SK-N-SH (cell line): ENCODE data around the gene HASPIN. TPM values are rescaled to one million over a fixed set of nuclear protein-coding genes. Genes with fewer than 3 reads are reported as not detected.

Experiments
- CTCF ChIA-PET: fragments of 300-600, 350-600 bp; formaldehyde crosslinking; extraction: SDS; loops from one replicate; lab custom pipeline; 2021; lab: Yijun Ruan, JAX
- POLR2A ChIA-PET: fragments of 350-600 bp; sonication (Branson Sonifier 250); formaldehyde crosslinking; extraction: SDS; loops from one replicate; lab custom pipeline; 2020; ENCODE audit warnings: antibody characterized with exemption, inconsistent platforms; lab: Yijun Ruan, JAX
- DNase-seq: peaks from one replicate; pipeline ENCODE4 v3.0.0; 2012
- H2AFZ ChIP-seq: fragments of 200-600 bp; sonication (generic); 2 replicates; pipeline ENCODE4 v1.8.1; 2016; ENCODE audit warnings: antibody characterized with exemption, mild to moderate bottlenecking, low read depth
- H3F3A ChIP-seq: fragments of 200-600 bp; sonication (generic); replicated peaks from 2 replicates; pipeline ENCODE3; 2016; ENCODE audit warnings: antibody characterized with exemption, mild to moderate bottlenecking; ENCODE audit not compliant: insufficient read depth
- H3K27ac ChIP-seq, 2 experiments: fragments of 200-500 bp in 1 of 2; fragments of 200-600 bp in 1 of 2; sonication (Bioruptor generic) in 1 of 2; sonication (generic), shearing (Covaris generic) in 1 of 2; 2 replicates each; pipeline versions ENCODE4 v1.5.1 to v1.6.1; 2014 to 2016; ENCODE audit warnings: low read depth in 2 of 2, inconsistent platforms in 1 of 2, low read length in 1 of 2, mild to moderate bottlenecking in 1 of 2, mixed read lengths in 1 of 2
- H3K27me3 ChIP-seq: fragments of 200-600 bp; sonication (generic), shearing (Covaris generic); 2 replicates; pipeline ENCODE4 v1.6.1; 2016; ENCODE audit warnings: mixed run types; ENCODE audit not compliant: insufficient read depth
- H3K36me3 ChIP-seq, 2 experiments: fragments of 200-500 bp in 1 of 2; fragments of 200-600 bp in 1 of 2; sonication (Bioruptor generic) in 1 of 2; sonication (generic) in 1 of 2; replicated peaks in 1 of 2; 2 replicates each; pipeline versions ENCODE3 to v1.5.1; 2014 to 2016; ENCODE audit warnings: low read length in 1 of 2, mild to moderate bottlenecking in 1 of 2; ENCODE audit not compliant: insufficient read depth in 2 of 2, control insufficient read depth in 1 of 2
- H3K4me1 ChIP-seq, 2 experiments: fragments of 200-500 bp in 1 of 2; fragments of 200-600 bp in 1 of 2; sonication (Bioruptor generic) in 1 of 2; sonication (generic), shearing (Covaris generic) in 1 of 2; 2 replicates each; pipeline versions ENCODE4 v1.5.1 to v1.6.1; 2014 to 2016; ENCODE audit warnings: low read depth in 1 of 2, low read length in 1 of 2, mixed run types in 1 of 2; ENCODE audit not compliant: insufficient read depth in 2 of 2, control insufficient read depth in 1 of 2
- H3K4me2 ChIP-seq: fragments of 200-600 bp; sonication (generic), shearing (Covaris generic); 2 replicates; pipeline ENCODE4 v1.6.1; 2017; ENCODE audit warnings: mixed run types
- H3K4me3 ChIP-seq, 2 experiments: fragments of 200-500 bp in 1 of 2; fragments of 200-600 bp in 1 of 2; sonication (Bioruptor generic) in 1 of 2; sonication (generic), shearing (Covaris generic) in 1 of 2; 2 replicates each; pipeline versions ENCODE4 v1.5.1 to v1.8.1; 2014 to 2016; ENCODE audit warnings: low read depth in 2 of 2, inconsistent platforms in 1 of 2, low read length in 1 of 2, mild to moderate bottlenecking in 1 of 2, mixed read lengths in 1 of 2, moderate library complexity in 1 of 2
- H3K79me2 ChIP-seq: fragments of 200-600 bp; sonication (generic); 2 replicates; pipeline ENCODE4 v1.8.1; 2017; ENCODE audit warnings: mild to moderate bottlenecking; ENCODE audit not compliant: insufficient read depth
- H3K9ac ChIP-seq: fragments of 200-600 bp; sonication (generic); 2 replicates; pipeline ENCODE4 v1.6.1; 2017; ENCODE audit warnings: mixed run types
- H3K9me2 ChIP-seq: fragments of 200-600 bp; sonication (generic); 2 replicates; pipeline ENCODE4 v1.6.1; 2017; ENCODE audit warnings: mixed run types
- H3K9me3 ChIP-seq: fragments of 200-600 bp; sonication (generic); 2 replicates; pipeline ENCODE4 v1.6.1; 2017; ENCODE audit warnings: mixed run types, mild to moderate bottlenecking, moderate library complexity
- H4K20me1 ChIP-seq: fragments of 200-600 bp; sonication (generic); 2 replicates; pipeline ENCODE4 v1.6.1; 2017; ENCODE audit warnings: mild to moderate bottlenecking, mixed run types; ENCODE audit not compliant: insufficient read depth
- ELF1 ChIP-seq: IDR thresholded peaks from 2 replicates; pipeline ENCODE4 v1.4.0; 2012
- EZH2phosphoT487 ChIP-seq: fragments of 200-600 bp; sonication (generic); IDR thresholded peaks from 2 replicates; pipeline ENCODE4 v1.6.1; 2017; ENCODE audit warnings: low read depth, mixed run types, mild to moderate bottlenecking, antibody characterized with exemption, moderate library complexity, borderline replicate concordance
- FOSL2 ChIP-seq: IDR thresholded peaks from 2 replicates; pipeline ENCODE4 v1.4.0; 2012; ENCODE audit warnings: low read depth, mild to moderate bottlenecking, moderate library complexity, borderline replicate concordance
- FOXM1 ChIP-seq: IDR thresholded peaks from 2 replicates; pipeline ENCODE4 v1.4.0; 2012; ENCODE audit warnings: low read depth, mild to moderate bottlenecking
- GATA2 ChIP-seq: sonication (generic); formaldehyde crosslinking; IDR thresholded peaks from 2 replicates; pipeline ENCODE4 v1.5.0; 2020; ENCODE audit warnings: mild to moderate bottlenecking, missing genetic modification reagents
- JUND ChIP-seq: IDR thresholded peaks from 2 replicates; pipeline ENCODE4 v1.4.0; 2012
- MEF2A ChIP-seq: IDR thresholded peaks from 2 replicates; pipeline ENCODE4 v1.4.0; 2012; ENCODE audit warnings: low read depth, borderline replicate concordance
- NRF1 ChIP-seq: IDR thresholded peaks from 2 replicates; pipeline ENCODE4 v1.6.1; 2012; ENCODE audit warnings: low read depth, mild to moderate bottlenecking, low read length
- PBX3 ChIP-seq: IDR thresholded peaks from 2 replicates; pipeline ENCODE4; 2012
- RCOR1 ChIP-seq: fragments of 150-350 bp; IDR thresholded peaks from 2 replicates; pipeline ENCODE4 v1.6.1; 2017; ENCODE audit warnings: antibody characterized with exemption, low read length
- RXRA ChIP-seq: IDR thresholded peaks from 2 replicates; pipeline ENCODE4 v1.4.0; 2012; ENCODE audit warnings: low read depth, mild to moderate bottlenecking, borderline replicate concordance
- SIN3A ChIP-seq: IDR thresholded peaks from 2 replicates; pipeline ENCODE4 v1.6.1; 2012; ENCODE audit warnings: low read depth, mild to moderate bottlenecking, low read length, moderate library complexity, borderline replicate concordance
- SMC3 ChIP-seq: IDR thresholded peaks from 2 replicates; pipeline ENCODE4 v1.6.1; 2012; ENCODE audit warnings: low read depth, low read length, improper control_type of control experiment
- TCF12 ChIP-seq: IDR thresholded peaks from 2 replicates; pipeline ENCODE4 v1.4.0; 2012
- TEAD4 ChIP-seq: IDR thresholded peaks from 2 replicates; pipeline ENCODE4 v1.4.0; 2012; ENCODE audit warnings: mild to moderate bottlenecking, borderline replicate concordance; ENCODE audit not compliant: insufficient read depth
- USF2 ChIP-seq: fragments of 150-350 bp; IDR thresholded peaks from 2 replicates; pipeline ENCODE4 v1.6.1; 2017; ENCODE audit warnings: antibody characterized with exemption, low read length, low read depth, borderline replicate concordance
- WGBS: methylation state at CpG from one replicate; pipeline ENCODE4 v1.1.6; 2017; ENCODE audit warnings: low lambda C conversion rate; 5-methylcytosine and 5-hydroxymethylcytosine counted together
- polyA plus RNA-seq, 3 experiments: library from polyadenylated mRNA; depleted of rRNA; stranded (reverse); fragments of >200 nt; gene quantifications; 2 replicates each; pipeline ENCODE4 v1.2.3, GENCODE V29; 2012
- TF ChIP-seq, protein P1 (sequence below): IDR thresholded peaks from 2 replicates; pipeline ENCODE4 v1.4.0; 2012; ENCODE audit warnings: low read depth, borderline replicate concordance

Gene HASPIN
- polyA plus RNA-seq, 1 of the 3 experiments (the other 2 are of a cell fraction): 1.4 TPM

DNA sequence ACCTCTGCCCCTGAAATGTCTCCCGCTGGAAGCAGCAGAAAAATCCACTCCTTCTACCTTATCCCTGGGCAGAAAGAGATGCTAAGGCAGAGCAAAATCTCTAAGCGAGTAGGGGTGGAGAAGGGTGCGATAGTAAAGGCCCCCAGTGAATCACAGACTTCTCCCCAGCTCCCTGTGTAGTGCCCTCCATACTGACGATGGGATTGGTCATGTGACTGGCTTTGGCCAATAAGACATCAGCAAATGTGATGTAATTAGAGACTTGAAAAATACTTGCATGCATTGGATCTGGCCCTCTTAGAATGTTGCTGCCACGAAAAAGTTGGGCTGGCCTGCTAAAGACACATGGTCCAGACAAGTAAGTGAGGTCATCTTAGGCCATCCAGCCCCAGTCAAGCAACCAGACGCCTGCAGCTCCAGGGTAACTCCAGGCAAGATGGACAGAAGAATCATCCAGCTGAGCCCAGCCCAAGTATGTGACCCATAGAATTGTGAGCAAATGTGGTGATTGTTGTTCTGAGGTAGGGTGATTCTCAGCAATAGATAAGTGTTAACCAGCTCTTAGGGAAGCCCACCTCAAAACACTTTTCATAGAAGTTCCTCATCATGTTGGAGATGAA is 36.0 kb downstream of the HASPIN start:
- Histone ChIP-seq H3K9me2 (no peaks in the 10 kb centered on the region), H3K79me2 (no peaks in the 10 kb centered on the region), H3K27me3 (no peaks in the 10 kb centered on the region), H3K9ac (no peak overlapping the region), H3K4me1 (no peaks in the 10 kb centered on the region; a peak in 1 of 4 replicates), H3K9me3 (no peaks in the 10 kb centered on the region), H3K36me3 (no peaks in the 10 kb centered on the region), H3K27ac (no peak overlapping the region), H3F3A (no peaks in the 10 kb centered on the region), H3K4me2 (no peak overlapping the region), H2AFZ (no peak overlapping the region), H3K4me3 (no peak overlapping the region), H4K20me1 (no peaks in the 10 kb centered on the region)
- ChIA-PET POLR2A (no interaction called here), CTCF (interaction anchor here (0.7 kb wide), 1 partner anchor 22 kb away, joined by 3 read pairs; no protein-coding TSS in a partner anchor)
- TF ChIP-seq SIN3A (no peak), SMC3 (no peak), GATA2 (CRISPR knock-in tag) (no peak), PBX3 (no peak), USF2 (no peak), TEAD4 (no peak), TCF12 (no peak)
- no peak for DNase-seq
- WGBS: 46% methylated on average over 6 of the region's 6 CpGs

DNA sequence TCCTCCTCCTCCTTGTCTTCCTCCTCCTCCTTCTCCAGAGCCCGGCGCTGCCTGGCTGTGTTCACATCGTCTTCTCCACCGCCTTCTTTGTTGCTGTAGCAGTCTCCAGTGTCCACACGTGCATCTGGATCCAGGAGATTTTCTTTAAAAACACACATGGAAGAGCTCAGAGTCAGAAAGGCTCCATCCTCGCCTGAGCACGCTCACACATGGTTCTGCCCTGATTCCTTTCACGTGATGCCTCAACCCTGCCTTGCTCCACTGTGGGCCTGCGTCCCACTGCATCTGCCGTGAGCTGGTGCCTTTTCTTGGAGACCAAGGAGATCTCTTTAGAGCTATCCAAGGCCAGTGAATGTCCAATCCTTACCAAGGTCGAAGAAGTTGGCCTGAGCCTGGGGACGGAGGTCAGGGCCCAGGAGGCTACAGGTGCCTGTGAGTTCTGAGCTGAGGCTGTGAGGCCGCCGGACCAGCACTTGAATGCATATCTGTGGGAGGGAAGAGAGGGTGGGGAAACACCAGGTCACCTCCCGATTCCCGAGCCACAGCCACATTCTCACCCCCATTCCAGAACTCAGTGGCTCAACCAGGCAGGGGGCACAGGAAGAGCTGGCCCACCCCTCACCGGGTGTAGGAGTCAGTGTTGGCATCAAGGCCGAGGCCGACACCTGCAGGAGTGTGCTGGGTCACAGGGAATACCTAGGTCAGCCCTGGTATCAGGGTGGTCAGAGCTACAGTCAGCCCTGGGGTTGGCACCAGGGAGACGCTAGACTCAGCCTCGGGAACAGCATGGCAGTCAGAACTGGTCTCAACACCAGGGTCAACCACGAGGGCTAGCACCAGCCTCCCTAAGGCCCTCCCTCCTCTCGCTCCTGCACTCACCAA is 37.6 kb downstream of the HASPIN start:
- Histone ChIP-seq H3K9me3 (no peaks in the 10 kb centered on the region), H3K9ac (no peak overlapping the region), H2AFZ (no peak overlapping the region), H3K36me3 (no peaks in the 10 kb centered on the region), H3K27me3 (no peaks in the 10 kb centered on the region), H3F3A (no peaks in the 10 kb centered on the region), H3K4me2 (no peak overlapping the region), H4K20me1 (no peaks in the 10 kb centered on the region), H3K4me3 (no peak overlapping the region), H3K4me1 (no peaks in the 10 kb centered on the region), H3K9me2 (no peaks in the 10 kb centered on the region), H3K27ac (no peak overlapping the region), H3K79me2 (no peaks in the 10 kb centered on the region)
- ChIA-PET POLR2A (interaction anchor here (1.2 kb wide), 1 partner anchor 33 kb away, joined by 3 read pairs; no protein-coding TSS in a partner anchor), CTCF (interaction anchor here (1.0 to 2.4 kb wide), 2 partner anchors 24 to 28 kb away, joined by 3 to 10 read pairs; no protein-coding TSS in a partner anchor)
- no peak for TF ChIP-seq GATA2 (CRISPR knock-in tag)
- TF ChIP-seq RCOR1: no peak
- no peak for TF ChIP-seq NRF1
- TF ChIP-seq USF2: no peak
- no peak for TF ChIP-seq EZH2phosphoT487
- TF ChIP-seq RXRA: no peak
- TF ChIP-seq JUND: no peak
- TF ChIP-seq FOSL2: no peak
- TF ChIP-seq, protein P1, sequence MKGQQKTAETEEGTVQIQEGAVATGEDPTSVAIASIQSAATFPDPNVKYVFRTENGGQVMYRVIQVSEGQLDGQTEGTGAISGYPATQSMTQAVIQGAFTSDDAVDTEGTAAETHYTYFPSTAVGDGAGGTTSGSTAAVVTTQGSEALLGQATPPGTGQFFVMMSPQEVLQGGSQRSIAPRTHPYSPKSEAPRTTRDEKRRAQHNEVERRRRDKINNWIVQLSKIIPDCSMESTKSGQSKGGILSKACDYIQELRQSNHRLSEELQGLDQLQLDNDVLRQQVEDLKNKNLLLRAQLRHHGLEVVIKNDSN: no peak
- no peak for TF ChIP-seq MEF2A
- no peak for TF ChIP-seq ELF1
- TF ChIP-seq FOXM1: no peak
- 69% methylated on average over 18 of the region's 23 CpGs for WGBS
- DNase-seq: no peak
